Measurements from ENCODE around the gene KANSL1.

GRCh38 chr17:46031440-46031839, 161.8 kb downstream of the KANSL1 start:
- TF ChIP-seq EZH2 (IDR thresholded peaks at IDR 0.05) (no peak), CTCF (IDR thresholded peaks at IDR 0.05) (no peak)
